Astrocyte (in vitro differentiated cells and primary cell): ENCODE data around the gene TET2. TPM values are rescaled to one million over a fixed set of nuclear protein-coding genes. Genes with fewer than 3 reads are reported as not detected.

Experiments used
- DNase-seq: peaks from one replicate; pipeline ENCODE4 v3.0.0-alpha.2; 2010; ENCODE audit warnings: low read depth
- FAIRE-seq: peaks from 2 replicates; lab custom pipeline; 2011; peaks lifted over from hg19 to GRCh38; lab: Jason Lieb, UNC
- H2AFZ ChIP-seq: 2 replicates; pipeline ENCODE4 v1.6.0; 2012; ENCODE audit warnings: low read depth, low read length, inconsistent platforms
- H3K27ac ChIP-seq: 2 replicates; pipeline ENCODE4 v1.5.1; 2011; ENCODE audit warnings: low read depth, low read length, inconsistent platforms
- H3K27me3 ChIP-seq: 2 replicates; pipeline ENCODE4 v1.6.0; 2011; ENCODE audit warnings: low read length, inconsistent platforms; ENCODE audit not compliant: insufficient read depth
- H3K36me3 ChIP-seq: 2 replicates; pipeline ENCODE4 v1.5.1; 2011; ENCODE audit warnings: low read length, inconsistent platforms; ENCODE audit not compliant: insufficient read depth
- H3K4me1 ChIP-seq: 2 replicates; pipeline ENCODE4 v1.5.1; 2011; ENCODE audit warnings: low read length, inconsistent platforms; ENCODE audit not compliant: insufficient read depth
- H3K4me2 ChIP-seq: 2 replicates; pipeline ENCODE4 v1.6.0; 2012; ENCODE audit warnings: low read length, inconsistent platforms
- H3K4me3 ChIP-seq: 2 replicates; pipeline ENCODE4 v1.5.1; 2011; ENCODE audit warnings: low read depth, mild to moderate bottlenecking, low read length, inconsistent platforms; ENCODE audit not compliant: insufficient read depth
- H3K79me2 ChIP-seq: 2 replicates; pipeline ENCODE4 v1.6.0; 2012; ENCODE audit warnings: mild to moderate bottlenecking, low read length, inconsistent platforms; ENCODE audit not compliant: insufficient read depth
- H3K9ac ChIP-seq: 2 replicates; pipeline ENCODE4 v1.6.0; 2012; ENCODE audit warnings: mild to moderate bottlenecking, low read length, inconsistent platforms
- H3K9me3 ChIP-seq: 2 replicates; pipeline ENCODE4 v1.5.1; 2012; ENCODE audit warnings: low read depth, mild to moderate bottlenecking, low read length, inconsistent platforms; ENCODE audit not compliant: insufficient read depth
- H4K20me1 ChIP-seq: 2 replicates; pipeline ENCODE4 v1.6.0; 2012; ENCODE audit warnings: low read length, inconsistent platforms; ENCODE audit not compliant: insufficient read depth
- H3K27ac Mint-ChIP-seq: one replicate; pipeline ENCODE4 v1.8.0; 2021; ENCODE audit warnings: mild to moderate bottlenecking, mixed read lengths; ENCODE audit not compliant: unreplicated experiment
- H3K27me3 Mint-ChIP-seq: one replicate; pipeline ENCODE4 v1.8.0; 2021; ENCODE audit warnings: low read depth, mixed read lengths; ENCODE audit not compliant: unreplicated experiment
- H3K36me3 Mint-ChIP-seq: one replicate; pipeline ENCODE4 v1.8.0; 2021; ENCODE audit warnings: low read depth, mixed read lengths; ENCODE audit not compliant: unreplicated experiment
- H3K4me1 Mint-ChIP-seq: one replicate; pipeline ENCODE4 v1.8.0; 2021; ENCODE audit warnings: low read depth, mixed read lengths; ENCODE audit not compliant: unreplicated experiment
- H3K4me3 Mint-ChIP-seq: one replicate; pipeline ENCODE4 v1.8.0; 2021; ENCODE audit warnings: mild to moderate bottlenecking, moderate library complexity, mixed read lengths; ENCODE audit not compliant: unreplicated experiment
- H3K9me3 Mint-ChIP-seq: one replicate; pipeline ENCODE4 v1.8.0; 2021; ENCODE audit warnings: mild to moderate bottlenecking, mixed read lengths; ENCODE audit not compliant: unreplicated experiment
- EZH2 ChIP-seq: IDR thresholded peaks from 2 replicates; pipeline ENCODE4 v1.6.1; 2012; ENCODE audit warnings: mild to moderate bottlenecking, low read length, inconsistent platforms; ENCODE audit not compliant: insufficient read depth
- total RNA-seq: library from RNA; stranded (reverse); gene quantifications from 2 replicates; pipeline ENCODE4 v1.2.1, GENCODE V29; 2021
- TF ChIP-seq, protein P1 (sequence below): IDR thresholded peaks from 2 replicates; pipeline ENCODE4 v1.5.1; 2011; ENCODE audit warnings: low read depth, mild to moderate bottlenecking, inconsistent platforms, low read length, moderate library complexity; ENCODE audit not compliant: insufficient read depth

The TET2 gene
- total RNA-seq, 1 donor from 2014 or later: 15.7 TPM

DNA sequence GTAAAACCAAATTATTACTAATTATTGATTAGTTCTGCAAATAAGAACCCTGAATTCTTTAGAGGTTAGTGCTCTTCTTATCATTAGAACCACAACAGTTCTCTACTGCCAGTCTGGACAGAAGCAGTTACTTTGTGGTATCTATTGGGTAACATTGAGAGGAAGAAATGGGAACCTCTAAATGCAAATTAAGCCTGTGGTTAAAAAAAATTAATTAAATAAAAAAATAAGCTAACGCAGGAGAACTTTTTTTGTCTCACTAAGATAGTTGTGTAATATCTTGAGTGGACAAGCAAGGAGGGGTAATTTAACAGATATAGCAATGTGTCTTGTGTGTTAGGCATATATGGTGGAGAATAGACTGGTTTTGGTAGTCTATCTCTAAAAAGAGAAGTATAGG lies 32.9 kb upstream of the TET2 start:
- Histone ChIP-seq H3K4me2 (no peak overlapping the region), H3K36me3 (no peaks in the 10 kb centered on the region), H3K9me3 (no peaks in the 10 kb centered on the region), H3K4me3 (no peak overlapping the region), H3K9ac (no peak overlapping the region), H3K4me1 (no peaks in the 10 kb centered on the region), H4K20me1 (no peaks in the 10 kb centered on the region), H3K27me3 (no peaks in the 10 kb centered on the region), H2AFZ (no peak overlapping the region), H3K79me2 (no peaks in the 10 kb centered on the region), H3K27ac (no peak overlapping the region)
- H3K36me3 Mint-ChIP-seq: no peaks in the 10 kb centered on the region
- TF ChIP-seq, protein P1, sequence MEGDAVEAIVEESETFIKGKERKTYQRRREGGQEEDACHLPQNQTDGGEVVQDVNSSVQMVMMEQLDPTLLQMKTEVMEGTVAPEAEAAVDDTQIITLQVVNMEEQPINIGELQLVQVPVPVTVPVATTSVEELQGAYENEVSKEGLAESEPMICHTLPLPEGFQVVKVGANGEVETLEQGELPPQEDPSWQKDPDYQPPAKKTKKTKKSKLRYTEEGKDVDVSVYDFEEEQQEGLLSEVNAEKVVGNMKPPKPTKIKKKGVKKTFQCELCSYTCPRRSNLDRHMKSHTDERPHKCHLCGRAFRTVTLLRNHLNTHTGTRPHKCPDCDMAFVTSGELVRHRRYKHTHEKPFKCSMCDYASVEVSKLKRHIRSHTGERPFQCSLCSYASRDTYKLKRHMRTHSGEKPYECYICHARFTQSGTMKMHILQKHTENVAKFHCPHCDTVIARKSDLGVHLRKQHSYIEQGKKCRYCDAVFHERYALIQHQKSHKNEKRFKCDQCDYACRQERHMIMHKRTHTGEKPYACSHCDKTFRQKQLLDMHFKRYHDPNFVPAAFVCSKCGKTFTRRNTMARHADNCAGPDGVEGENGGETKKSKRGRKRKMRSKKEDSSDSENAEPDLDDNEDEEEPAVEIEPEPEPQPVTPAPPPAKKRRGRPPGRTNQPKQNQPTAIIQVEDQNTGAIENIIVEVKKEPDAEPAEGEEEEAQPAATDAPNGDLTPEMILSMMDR: no peak
- no peak for TF ChIP-seq EZH2
- no peaks in the 10 kb centered on the region for H3K9me3 Mint-ChIP-seq
- H3K27me3 Mint-ChIP-seq: peaks cover 1% of the 10 kb centered on the region
- DNase-seq (peak; percentile 55), FAIRE-seq (no peak)
- H3K4me1 Mint-ChIP-seq: peaks cover 2% of the 10 kb centered on the region
- H3K27ac Mint-ChIP-seq: no peak overlapping the region
- H3K4me3 Mint-ChIP-seq: no peak overlapping the region

DNA sequence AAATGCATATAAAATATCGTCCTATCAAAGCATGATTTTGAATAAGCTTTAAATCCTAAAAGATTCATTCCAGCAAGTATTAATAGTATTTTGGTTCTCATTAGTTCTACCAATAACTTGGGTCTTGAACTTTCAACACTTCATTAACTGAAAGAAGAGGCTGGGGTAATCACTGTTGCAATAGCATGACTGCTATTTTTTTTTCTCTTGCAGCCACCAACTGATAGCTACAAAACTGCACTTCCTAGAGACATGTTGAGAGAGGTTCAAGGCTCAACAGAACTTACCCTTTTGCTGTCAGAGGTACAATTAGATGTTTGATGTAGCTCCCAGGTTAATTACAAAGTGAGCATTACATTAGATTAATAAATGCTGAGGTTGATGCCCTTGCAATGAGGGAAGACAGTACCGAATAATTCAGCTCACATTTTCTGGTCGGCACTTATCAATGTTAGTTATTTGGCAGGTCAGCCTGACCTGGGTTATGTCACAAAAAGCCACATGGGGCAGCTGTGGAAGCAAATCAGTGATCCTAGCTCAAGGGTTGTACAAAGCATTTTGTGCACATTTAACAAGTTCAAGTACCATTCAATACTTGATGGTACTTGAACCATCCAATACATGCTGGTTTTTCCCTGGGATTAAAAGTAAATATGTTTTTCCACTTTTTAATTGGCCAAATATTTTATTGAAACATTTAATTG lies 29.9 kb upstream of the TET2 start:
- no peak for TF ChIP-seq EZH2
- TF ChIP-seq, protein P1: no peak
- Histone ChIP-seq H3K79me2 (no peaks in the 10 kb centered on the region), H3K27me3 (no peaks in the 10 kb centered on the region), H3K4me3 (no peak overlapping the region), H3K9ac (no peak overlapping the region), H3K4me1 (no peaks in the 10 kb centered on the region), H2AFZ (no peak overlapping the region), H3K9me3 (no peaks in the 10 kb centered on the region), H4K20me1 (no peaks in the 10 kb centered on the region), H3K36me3 (no peaks in the 10 kb centered on the region), H3K4me2 (no peak overlapping the region), H3K27ac (no peak overlapping the region)
- Mint-ChIP-seq H3K27ac (no peak overlapping the region), H3K4me3 (no peak overlapping the region), H3K9me3 (no peaks in the 10 kb centered on the region), H3K36me3 (no peaks in the 10 kb centered on the region), H3K27me3 (peaks cover 1% of the 10 kb centered on the region), H3K4me1 (no peaks in the 10 kb centered on the region)
- DNase-seq: no peak
- FAIRE-seq: no peak

DNA sequence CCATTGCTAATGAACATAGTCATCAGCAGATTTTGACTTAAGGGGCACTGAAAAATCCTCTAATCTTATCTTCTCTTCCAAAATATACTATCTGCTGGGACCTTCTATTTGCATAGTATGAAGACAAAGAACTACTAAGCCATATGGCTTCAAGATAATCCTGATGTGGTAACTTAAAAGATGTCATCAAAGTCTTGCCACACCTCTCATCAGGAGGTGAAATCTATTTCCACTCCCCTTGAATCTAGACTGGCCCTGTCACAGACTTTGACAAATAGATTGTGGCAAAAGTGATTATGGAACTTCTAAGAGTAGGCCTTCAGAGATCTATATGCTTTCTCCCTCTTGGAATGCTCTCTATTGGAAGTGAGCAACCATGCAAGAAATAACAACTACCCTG lies 27.3 kb upstream of the TET2 start:
- Histone ChIP-seq H3K9me3 (no peaks in the 10 kb centered on the region), H3K27ac (no peak overlapping the region), H2AFZ (no peak overlapping the region), H3K79me2 (no peaks in the 10 kb centered on the region), H3K27me3 (no peaks in the 10 kb centered on the region), H3K9ac (no peak overlapping the region), H3K36me3 (no peaks in the 10 kb centered on the region), H4K20me1 (no peaks in the 10 kb centered on the region), H3K4me1 (no peaks in the 10 kb centered on the region), H3K4me3 (no peak overlapping the region), H3K4me2 (no peak overlapping the region)
- H3K9me3 Mint-ChIP-seq: no peaks in the 10 kb centered on the region
- FAIRE-seq: no peak
- no peak overlapping the region for H3K4me3 Mint-ChIP-seq
- no peaks in the 10 kb centered on the region for H3K4me1 Mint-ChIP-seq
- H3K27me3 Mint-ChIP-seq: peaks cover 1% of the 10 kb centered on the region
- DNase-seq: no peak
- no peak overlapping the region for H3K27ac Mint-ChIP-seq
- TF ChIP-seq, protein P1: no peak
- TF ChIP-seq EZH2: no peak
- no peaks in the 10 kb centered on the region for H3K36me3 Mint-ChIP-seq
